ENCODE results near the gene MIPOL1. TPM values are rescaled to one million over a fixed set of nuclear protein-coding genes. Genes with fewer than 3 reads are reported as not detected.
"Not testable (repeated sequence)": the region's sequence is repeated elsewhere in the genome, so short reads cannot be mapped to it uniquely, and the experiment has no call there.

The MIPOL1 gene
- total and polyA plus RNA-seq, 9 of the 15 experiments (the other 6 are each of a cell fraction or from before 2014, with no cell fraction given) = 6.7 to 21.9 (median 12.4) TPM

DNA sequence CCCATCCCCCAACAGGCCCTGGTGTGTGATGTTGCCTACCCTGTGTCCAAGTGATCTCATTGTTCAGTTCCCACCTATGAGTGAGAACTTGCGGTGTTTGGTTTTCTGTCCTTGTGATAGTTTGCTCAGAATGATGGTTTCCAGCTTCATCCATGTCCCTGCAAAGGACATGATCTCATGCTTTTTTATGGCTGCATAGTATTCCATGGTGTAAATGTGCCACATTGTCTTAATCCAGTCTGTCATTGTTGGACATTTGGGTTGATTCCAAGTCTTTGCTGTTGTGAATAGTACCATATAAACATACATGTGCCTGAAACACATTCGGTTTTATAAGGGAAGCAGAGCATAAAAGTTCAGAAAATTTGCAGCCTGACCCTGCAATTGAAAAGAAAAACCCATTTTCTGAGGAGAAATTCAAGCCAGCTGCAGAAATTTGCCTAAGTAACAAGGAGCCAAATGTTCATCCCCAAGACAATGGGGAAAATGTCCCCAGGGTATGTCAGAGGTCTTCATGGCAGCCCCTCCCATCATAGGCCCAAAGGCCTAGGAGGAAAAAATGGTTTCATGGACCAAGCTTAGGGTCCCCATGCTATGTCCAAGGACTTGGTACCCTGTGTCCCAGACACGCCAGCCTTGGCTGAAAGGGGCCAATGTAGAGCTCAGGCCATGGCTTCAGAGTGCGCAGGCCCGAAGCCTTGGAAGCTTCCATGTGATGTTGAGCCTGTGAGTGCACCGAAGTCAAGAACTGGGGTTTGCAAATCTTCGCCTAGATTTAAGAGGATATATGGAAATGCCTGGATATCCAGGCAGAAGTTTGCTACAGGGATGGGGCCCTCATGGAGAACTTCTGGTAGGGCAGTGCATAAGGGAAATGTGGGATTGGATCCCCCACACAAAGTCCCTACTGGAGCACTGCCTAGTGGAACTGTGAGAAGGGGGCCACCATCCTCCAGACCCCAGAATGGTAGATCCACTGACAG, 8.2 kb downstream of the MIPOL1 start:
- H4K20me1 ChIP-seq (replicated peaks; ENCODE audit: control insufficient read depth, insufficient read depth, low read length); H3K27ac ChIP-seq (ENCODE audit: extremely low read depth, low read depth, low read length); H2AFZ ChIP-seq (ENCODE audit: low read depth, low read length); H3K4me1 ChIP-seq (replicated peaks in 1 of 2; ENCODE audit: control insufficient read depth in 2 of 2, insufficient read depth in 2 of 2, low read length in 2 of 2); ATAC-seq; intact Hi-C loops (cut with micrococcal nuclease); BruUV-seq (replicated peaks); DNase-seq (ENCODE audit: extremely low read depth in 1 of 4, low spot score in 3 of 4); H3K4me2 ChIP-seq (ENCODE audit: insufficient read depth, low read length); FAIRE-seq; H3K4me3 ChIP-seq; in situ Hi-C loops (cut with MboI); H3K9me1 ChIP-seq (ENCODE audit: control insufficient read depth, insufficient read depth, low read length); CTCF ChIA-PET (ENCODE audit: low intra/inter-chr PET ratio); H3K9ac ChIP-seq (ENCODE audit: insufficient read depth in 1 of 2, low read depth in 2 of 2, low read length in 2 of 2); H3K27me3 ChIP-seq (ENCODE audit: control insufficient read depth in 2 of 2, insufficient read depth in 2 of 2, low read length in 2 of 2); H3K36me3 ChIP-seq (ENCODE audit: control insufficient read depth, insufficient read depth, low read length): not testable (repeated sequence)
- peaks cover 36% of the 10 kb centered on the region for H3K79me2 ChIP-seq (ENCODE audit: control insufficient read depth, insufficient read depth, low read length)
- peaks cover 10% of the 10 kb centered on the region for H3K9me3 ChIP-seq (replicated peaks; ENCODE audit: control insufficient read depth, insufficient read depth, low read depth, low read length)
- TF ChIP-seq BCOR (IDR thresholded peaks at IDR 0.05) (peak; percentile 52; the same call in 1 of the 2 replicates), TRIM28 (IDR thresholded peaks at IDR 0.05) (peak; percentile 66; the same call in 1 of the 2 replicates), CBX3 (IDR thresholded peaks at IDR 0.05; ENCODE audit: borderline replicate concordance in 1 of 2, low read length in 2 of 2) (peak in 1 of 2 experiments; percentile 91; a peak in 2 of 3 replicates), ZFP36 (IDR thresholded peaks at IDR 0.05; ENCODE audit: low read depth, low read length, partially characterized antibody) (peak; percentile 32), CBX5 (IDR thresholded peaks at IDR 0.05; ENCODE audit: borderline replicate concordance, low read depth) (peak; percentile 85; the same call in 1 of the 2 replicates), ZNF146 (CRISPR knock-in tag; IDR thresholded peaks at IDR 0.05; ENCODE audit: unreplicated experiment) (peak; percentile 69), CBX1 (IDR thresholded peaks at IDR 0.05; ENCODE audit: low read depth) (peak; percentile 79; the same call in 1 of the 2 replicates)
- WGBS (ENCODE audit: insufficient coverage, low coverage, missing lambda C conversion rate) = 91% methylated on average over 6 of the region's 7 CpGs
- POLR2A ChIA-PET = interaction anchor here (0.7 kb wide), 1 partner anchor 337 kb away, joined by 3 read pairs; no protein-coding TSS in a partner anchor

DNA sequence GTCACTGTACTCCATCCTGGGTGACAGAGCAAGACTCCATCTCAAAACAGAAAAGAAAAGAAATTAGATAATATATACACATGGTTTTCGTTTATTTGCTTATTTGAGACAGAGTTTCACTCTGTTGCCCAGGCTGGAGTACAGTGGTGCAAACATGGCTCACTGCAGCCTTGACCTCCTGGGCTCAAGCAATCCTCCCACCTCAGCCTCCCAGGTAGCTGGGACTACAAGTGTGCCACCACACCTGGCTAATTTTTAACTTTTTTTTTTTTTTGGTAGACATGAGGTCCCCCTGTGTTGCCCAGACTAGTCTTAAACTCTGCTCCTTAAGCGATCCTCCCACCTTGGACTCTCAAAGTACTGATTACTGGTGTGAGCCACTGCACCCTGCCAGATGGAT, 11.9 kb downstream of the MIPOL1 start:
- H3K9me1 ChIP-seq (ENCODE audit: control insufficient read depth, insufficient read depth, low read length); ATAC-seq; H4K20me1 ChIP-seq (replicated peaks; ENCODE audit: control insufficient read depth, insufficient read depth, low read length); H2AFZ ChIP-seq (ENCODE audit: low read depth, low read length); DNase-seq (ENCODE audit: extremely low read depth in 1 of 4, low spot score in 3 of 4); BruUV-seq (replicated peaks); intact Hi-C loops (cut with micrococcal nuclease); in situ Hi-C loops (cut with MboI); H3K27ac ChIP-seq (ENCODE audit: extremely low read depth, low read depth, low read length); H3K9ac ChIP-seq (ENCODE audit: insufficient read depth in 1 of 2, low read depth in 2 of 2, low read length in 2 of 2); CTCF ChIA-PET (ENCODE audit: low intra/inter-chr PET ratio); H3K27me3 ChIP-seq (ENCODE audit: control insufficient read depth in 2 of 2, insufficient read depth in 2 of 2, low read length in 2 of 2); H3K79me2 ChIP-seq (ENCODE audit: control insufficient read depth, insufficient read depth, low read length); H3K4me1 ChIP-seq (replicated peaks in 1 of 2; ENCODE audit: control insufficient read depth in 2 of 2, insufficient read depth in 2 of 2, low read length in 2 of 2); H3K4me2 ChIP-seq (ENCODE audit: insufficient read depth, low read length); FAIRE-seq; H3K36me3 ChIP-seq (ENCODE audit: control insufficient read depth, insufficient read depth, low read length); H3K4me3 ChIP-seq: not testable (repeated sequence)
- POLR2A ChIA-PET = interaction anchor here (0.8 kb wide), 1 partner anchor 22 kb away, joined by 3 read pairs; no protein-coding TSS in a partner anchor
- WGBS (ENCODE audit: insufficient coverage, low coverage, missing lambda C conversion rate) = 61% methylated on average over 2 of the region's 2 CpGs
- peaks cover 12% of the 10 kb centered on the region for H3K9me3 ChIP-seq (replicated peaks; ENCODE audit: control insufficient read depth, insufficient read depth, low read depth, low read length)

Data from K562 (cell line).